ENCODE data around the gene CTNNA2.
"Not testable (repeated sequence)": the region's sequence is repeated elsewhere in the genome, so short reads cannot be mapped to it uniquely, and the experiment has no call there.

CTNNA2 gene

GRCh38 chr2:79994161-79994560 is 481.3 kb downstream of the CTNNA2 start:
- DNase-seq: no peak

DNA sequence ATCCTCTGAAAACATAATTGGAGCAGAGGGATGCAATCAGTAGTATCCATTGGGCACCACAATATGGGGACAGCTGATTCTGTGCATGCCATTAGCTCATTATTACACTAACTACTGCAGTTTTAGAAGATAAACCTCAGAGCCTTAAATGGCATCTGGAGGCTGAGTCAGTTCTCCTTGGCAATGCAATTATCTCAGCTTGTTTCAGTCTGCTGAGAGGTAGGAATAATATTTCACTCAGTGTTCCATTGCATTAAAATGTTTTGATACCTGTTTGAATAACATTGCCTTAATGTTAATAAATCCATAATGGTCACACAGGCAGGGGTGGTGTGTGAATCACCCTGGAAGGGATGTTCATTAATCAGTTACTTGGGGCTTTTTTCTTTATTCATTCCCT is 482.1 kb downstream of the CTNNA2 start:
- DNase-seq: no peak

DNA sequence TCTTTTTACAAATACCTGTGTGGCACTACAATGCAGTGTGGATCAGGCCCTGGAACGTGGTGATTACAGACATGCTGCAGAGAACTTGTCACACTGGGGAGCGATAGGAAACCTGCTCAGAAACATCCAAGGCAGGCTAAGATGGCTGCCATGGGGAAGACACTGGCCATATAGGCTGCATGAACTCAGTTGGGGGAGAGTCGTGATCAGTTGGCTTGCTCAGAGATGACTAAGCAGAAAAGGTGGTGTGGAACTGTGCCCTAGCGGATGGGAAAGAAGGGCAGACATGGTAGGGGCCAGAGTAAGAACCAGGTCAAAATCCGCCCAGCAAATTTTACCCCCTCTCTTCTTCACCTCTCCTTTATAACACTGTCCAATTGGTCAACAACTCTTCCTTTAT is 483.9 kb downstream of the CTNNA2 start:
- no peak for DNase-seq

DNA sequence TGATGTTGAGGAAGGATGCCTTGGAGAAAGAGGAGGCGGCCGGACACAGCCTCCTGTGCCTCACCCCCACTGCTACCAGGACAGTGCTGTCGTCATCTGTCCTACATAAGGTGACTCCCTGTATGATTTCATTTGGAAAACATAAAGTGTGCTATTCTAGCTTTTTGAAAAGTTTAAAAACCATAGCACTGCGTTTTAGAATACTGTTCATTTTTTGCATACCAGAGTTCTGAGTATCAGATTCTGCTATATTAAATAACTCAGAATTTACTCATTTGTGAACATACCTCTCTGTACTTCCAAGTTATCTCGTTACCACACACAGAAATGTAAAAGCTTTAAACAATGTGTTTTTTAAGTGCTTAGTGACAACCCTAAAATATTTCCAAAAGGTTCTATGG is 488.9 kb downstream of the CTNNA2 start:
- no peak for DNase-seq

GRCh38 chr2:80002112-80002511 is 489.3 kb downstream of the CTNNA2 start:
- no peak for DNase-seq

DNA sequence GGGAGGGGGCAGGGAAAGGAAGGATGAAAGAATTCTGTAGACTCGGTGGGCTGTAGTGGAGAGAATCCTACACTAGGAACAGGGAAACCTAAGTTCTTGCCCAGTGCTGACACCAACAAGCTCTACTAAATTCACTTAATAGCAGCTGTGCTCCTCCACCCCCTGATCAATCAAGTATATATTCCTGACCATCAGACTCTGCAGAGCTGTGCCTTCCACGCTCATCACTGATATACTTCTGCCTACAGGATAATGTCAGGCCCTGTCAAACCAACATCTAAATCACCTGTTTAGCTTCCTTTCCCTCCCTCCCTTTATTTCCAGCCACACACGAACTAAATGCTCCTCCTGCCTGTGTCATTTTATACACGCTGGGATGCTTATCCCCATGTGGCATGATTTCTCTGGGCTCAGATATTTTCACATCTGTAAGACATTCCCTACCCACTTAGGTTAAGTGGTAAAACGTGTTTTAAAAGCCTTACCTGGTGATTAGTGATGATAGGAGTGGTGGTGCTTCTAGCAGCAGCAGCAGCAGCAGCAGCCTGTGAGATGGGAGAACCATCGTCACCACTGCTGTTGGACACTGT is 489.8 kb downstream of the CTNNA2 start:
- DNase-seq: no peak

GRCh38 chr2:80007777-80008503 is 495.1 kb downstream of the CTNNA2 start:
- DNase-seq: no peak

DNA sequence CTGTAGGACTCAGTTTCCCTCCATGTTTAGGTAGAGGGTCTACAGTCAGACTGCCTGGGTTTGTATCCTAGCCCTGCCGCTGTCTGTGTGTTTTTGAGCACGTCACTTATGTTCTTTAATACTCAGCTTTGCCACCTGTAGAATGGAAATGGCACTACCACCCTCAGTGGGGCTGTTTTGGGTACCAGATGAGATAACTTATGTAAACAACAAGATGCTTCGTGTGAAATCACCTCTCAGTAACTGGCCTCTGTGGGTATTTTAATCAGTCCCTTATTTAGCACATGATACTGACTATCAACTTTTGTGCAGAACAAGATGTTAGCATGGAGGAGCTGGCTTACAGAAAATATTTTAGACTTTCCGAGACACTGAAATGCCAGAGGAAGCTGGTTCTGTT is 495.7 kb downstream of the CTNNA2 start:
- no peak for DNase-seq

GRCh38 chr2:80009211-80009610 is 496.4 kb downstream of the CTNNA2 start:
- DNase-seq: no peak

GRCh38 chr2:80012061-80012460 is 499.2 kb downstream of the CTNNA2 start:
- DNase-seq: no peak

DNA sequence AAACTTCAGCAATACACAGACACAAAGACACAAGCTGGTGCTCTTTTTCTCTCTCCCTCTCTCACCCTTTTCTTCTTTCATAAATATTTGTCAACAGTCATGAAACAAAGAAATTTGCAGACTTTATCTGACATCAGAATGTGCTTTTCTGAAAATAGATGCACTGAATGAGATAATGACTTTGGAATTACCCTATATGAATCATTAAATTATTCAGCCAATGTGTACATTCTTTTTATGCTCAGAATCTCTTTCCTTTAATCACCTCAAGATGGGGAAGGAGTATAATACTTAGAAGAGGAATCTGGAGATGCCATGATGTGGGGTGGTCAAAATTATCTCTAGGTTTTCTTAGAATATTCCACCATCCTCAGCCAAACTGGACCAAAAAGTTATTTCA is 501.8 kb downstream of the CTNNA2 start:
- no peak for DNase-seq

- DNase-seq: no peak
Measured at GRCh38 chr2:80016171-80016570, 503.3 kb downstream of the CTNNA2 start.

- DNase-seq: no peak
Measured at GRCh38 chr2:80019571-80020460, 507.0 kb downstream of the CTNNA2 start.

- no peak for DNase-seq
Measured at GRCh38 chr2:80022018-80022417, 509.2 kb downstream of the CTNNA2 start.

DNA sequence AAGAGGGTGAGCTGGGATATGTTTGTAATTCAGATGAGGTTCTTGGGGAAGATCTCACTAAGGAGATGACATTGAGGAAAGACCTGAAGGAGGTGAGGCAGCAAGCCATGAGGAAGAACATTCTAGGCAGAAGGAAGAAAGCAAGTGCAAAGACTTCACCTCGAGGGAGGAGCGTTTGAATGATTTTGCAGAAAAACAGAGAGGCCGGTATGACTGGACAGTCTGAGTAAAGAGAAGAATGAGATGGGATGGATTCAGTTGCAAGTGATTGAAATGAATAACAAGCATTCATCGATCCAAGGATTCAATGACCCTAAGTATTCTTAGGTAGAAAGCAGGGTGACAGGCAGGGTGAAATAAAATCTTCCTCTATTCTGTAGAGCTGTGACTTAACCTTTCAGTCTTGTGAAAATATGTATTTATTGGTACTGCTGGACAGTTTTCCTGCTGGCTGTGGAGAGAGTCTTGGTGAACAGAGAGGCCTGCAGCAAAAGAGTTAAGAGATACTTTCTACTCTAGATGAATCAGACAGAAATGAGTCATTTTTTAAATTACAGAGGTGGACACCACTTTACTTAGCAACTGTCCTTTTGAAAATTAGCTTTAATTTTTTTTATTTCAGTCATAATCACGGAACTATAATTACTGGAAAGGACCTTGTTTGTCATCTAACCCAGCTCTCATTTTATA is 513.3 kb downstream of the CTNNA2 start:
- no peak for DNase-seq

DNA sequence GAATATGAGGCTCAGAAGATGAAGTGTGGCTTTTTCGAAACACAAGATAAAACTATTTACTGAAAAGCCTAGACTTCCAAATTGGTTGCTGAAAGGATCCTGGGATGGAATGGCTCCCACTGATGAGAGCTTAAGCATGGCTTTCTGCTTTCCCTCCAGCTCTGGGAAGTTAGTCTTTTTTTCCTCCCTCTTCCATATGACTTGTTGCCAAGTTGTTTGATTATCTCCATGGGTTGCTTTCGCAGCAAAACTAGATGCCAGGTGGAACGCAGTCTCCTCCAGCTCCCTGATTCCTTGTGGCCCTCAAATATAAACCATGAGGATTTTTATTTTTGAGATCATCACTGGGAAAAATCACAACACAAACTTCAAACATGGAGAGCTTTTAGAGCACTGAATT is 515.2 kb downstream of the CTNNA2 start:
- DNase-seq: no peak

- no peak for DNase-seq
Measured at GRCh38 chr2:80028584-80028983, 515.7 kb downstream of the CTNNA2 start.

DNA sequence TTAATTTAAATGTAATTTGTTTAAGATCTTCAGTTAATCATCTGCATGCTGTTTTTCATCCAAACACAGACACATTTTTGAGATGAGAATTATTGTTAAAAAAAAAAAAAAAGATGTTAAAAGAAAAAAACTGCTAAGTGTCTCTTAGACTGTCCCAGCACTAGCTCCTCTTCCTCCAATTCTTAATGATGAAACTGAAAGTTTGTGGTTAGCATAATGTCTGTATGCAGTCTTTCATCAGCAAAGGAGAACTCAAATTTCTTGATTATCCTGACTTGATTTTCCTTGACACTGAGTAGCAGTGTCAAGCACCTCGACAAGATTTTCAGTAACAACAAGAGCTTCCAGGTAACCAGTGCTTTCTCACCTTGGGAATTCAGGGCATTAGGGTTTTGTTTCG is 517.3 kb downstream of the CTNNA2 start:
- DNase-seq: no peak

DNA sequence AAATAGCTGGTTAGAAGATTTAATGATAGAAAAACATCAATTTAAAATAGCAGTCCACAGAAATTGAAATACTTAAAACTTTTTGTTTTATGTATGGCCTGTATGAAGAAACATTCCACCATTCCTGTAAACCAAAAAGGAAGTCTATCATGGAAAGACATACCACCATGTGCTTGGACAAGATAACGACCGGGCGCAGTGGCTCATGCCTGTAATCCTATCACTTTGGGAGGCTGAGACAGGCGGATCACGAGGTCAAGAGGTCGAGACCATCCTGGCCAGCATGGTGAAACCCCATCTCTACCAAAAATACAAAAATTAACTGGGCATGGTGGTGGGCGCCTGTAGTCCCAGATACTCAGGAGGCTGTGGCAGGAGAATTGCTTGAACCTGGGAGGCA is 519.8 kb downstream of the CTNNA2 start:
- not testable (repeated sequence) for DNase-seq

DNA sequence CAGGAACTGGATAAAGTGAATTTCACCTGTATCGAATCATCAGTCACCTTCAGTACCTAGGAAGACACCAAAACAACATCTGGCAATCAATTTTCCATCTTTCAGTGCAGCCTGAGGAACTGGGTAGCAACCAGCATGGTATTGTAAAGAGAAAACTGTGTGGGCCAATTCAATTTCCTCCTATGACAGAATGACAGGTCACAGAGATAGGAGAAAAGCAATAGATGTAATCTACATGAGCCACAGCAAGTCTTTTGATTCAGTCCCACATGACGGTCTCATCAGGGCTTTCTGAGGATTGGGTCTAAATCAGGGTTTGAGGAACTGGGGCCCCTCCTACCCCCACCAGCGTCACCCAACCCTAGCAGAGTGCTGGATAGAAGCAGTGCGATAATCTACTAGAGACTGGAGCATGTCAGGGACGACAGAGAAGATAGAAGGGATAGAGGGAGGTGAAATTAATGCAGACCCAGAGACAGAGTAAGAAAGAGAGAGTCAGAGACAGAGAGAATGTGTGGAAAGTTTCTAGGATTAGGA is 523.0 kb downstream of the CTNNA2 start:
- DNase-seq: no peak

DNA sequence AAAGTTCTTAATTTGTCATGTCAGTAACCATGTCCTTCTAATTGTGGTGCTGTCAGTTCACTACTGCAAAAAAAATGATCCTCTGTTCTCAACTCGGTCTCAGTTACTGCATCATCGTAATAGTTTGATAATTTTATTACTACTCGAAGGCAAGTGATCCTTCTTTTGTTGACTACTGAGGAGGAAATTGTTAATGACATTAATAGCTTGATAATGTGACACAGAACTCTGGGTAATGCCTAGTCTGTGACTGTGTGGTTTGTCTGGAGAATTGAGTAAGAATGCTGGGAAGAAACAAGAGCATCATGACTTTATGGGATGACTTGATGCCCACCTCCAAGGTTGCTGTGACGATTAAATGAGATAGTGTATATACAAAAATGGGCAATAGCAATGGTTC is 524.5 kb downstream of the CTNNA2 start:
- no peak for DNase-seq

DNA sequence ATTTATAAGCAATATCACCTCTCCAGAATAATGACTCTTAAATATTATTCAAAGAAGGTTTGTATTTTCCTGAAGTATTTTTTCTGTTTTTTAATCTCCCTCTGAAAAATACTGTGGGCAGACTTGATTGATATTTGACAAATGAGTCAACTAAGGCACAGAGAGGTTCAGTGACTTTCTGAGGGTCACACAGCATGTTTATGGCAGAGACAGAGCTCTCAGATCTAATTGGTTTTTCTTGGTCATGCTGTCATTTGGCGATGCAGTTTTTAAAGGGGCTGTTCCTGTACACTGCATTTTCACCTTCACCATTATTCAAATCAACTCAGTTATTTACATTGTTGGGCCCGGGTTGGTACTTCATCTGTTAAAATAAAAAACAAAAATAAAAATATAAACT is 527.4 kb downstream of the CTNNA2 start:
- no peak for DNase-seq

DNA sequence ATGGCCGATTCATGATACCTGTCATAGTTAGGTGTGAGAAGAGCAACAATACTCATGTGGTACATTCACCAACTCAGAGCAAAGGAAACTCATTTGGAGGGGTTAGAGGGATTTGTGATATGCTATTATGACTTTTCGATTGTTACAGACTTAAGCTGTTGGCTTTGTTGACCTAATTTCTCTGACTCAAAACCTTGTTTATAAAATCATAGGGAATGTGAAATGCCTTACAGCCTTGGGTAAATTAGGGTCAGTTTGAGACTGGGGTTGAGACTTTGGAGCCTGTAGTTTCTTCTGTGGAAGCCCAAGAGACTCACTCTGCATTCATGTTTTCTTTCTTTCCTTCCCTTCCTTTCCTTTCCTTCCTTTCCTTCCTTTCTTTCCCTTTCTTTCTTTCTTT is 529.8 kb downstream of the CTNNA2 start:
- DNase-seq: no peak
